Stimulated activated CD4-positive, alpha-beta T cell treated with anti-CD3 and anti-CD28 coated beads, TNF-alpha, amount 100 ng/mL, for 48 hours (primary cell): ENCODE measurements around the gene MTFR1L.

Experiments
- DNase-seq, 3 donors: peaks; one replicate each; pipeline ENCODE4 v3.0.0-alpha.2; 2020; ENCODE audit warnings: low read depth in 3 of 3

MTFR1L gene

GRCh38 chr1:25819491-25820246, at the start of gene MTFR1L:
TSS of gene MTFR1L (plus strand) at chr1:25819954. CDS start at chr1:25823105, 3,151 bp downstream.
- peak; percentile 81 to 95 (median 90) for DNase-seq

DNA sequence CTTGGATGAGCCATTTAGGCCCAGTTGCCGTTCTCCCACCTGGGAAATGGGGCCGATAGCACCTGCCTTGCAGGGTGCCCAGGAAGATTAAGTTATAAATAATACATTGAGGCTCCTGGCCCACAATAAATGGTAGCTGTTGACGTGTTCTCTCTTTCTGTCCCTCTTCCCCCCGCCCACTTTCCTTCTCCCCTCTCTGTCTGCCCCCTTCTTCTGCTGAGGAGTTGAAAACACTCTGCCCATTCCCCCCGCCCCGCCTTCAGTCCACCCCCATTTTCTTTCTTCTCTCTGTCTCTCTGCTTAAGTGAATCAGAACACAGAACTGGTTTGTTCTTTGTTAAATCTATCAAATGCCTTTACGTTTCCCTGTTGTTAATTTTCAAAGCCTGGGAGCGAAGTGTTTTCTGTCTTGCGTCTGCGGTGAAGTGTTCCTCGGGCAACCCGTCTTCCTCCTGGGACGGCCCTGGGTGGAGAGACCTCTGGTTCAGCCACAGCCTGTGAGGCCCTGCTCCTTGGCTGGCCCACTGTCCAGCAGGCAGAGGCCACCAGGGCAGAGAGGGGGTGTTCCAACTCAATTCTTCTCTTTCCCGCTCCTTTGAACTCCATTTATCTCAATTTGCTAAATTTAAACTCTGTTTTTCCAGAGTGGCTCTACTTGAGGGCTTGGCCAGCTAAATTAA, 49.1 kb upstream of the MTFR1L start:
- DNase-seq: no peak

- no peak for DNase-seq
Measured at GRCh38 chr1:25771221-25772114, 48.3 kb upstream of the MTFR1L start.

DNA sequence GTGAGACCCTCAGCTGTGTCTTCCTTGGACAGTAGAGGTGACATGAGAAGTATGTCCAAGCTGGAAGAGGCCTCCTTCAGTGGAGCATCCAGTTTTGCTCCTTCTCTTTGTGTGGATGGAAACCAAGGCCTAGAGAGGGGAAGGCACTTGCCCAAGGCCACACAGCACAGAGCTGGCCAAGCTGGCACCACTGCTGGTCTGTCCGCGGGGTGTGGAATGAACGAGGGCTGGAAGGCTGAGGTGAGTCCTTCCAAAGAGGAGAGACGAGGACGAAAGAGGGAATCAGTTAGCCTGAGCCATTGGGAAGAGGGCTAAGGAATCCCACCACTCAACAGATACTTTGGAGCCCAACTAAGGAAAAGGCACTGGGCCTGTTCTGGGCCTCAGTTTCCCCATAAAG, 47.6 kb upstream of the MTFR1L start:
- DNase-seq: no peak

- DNase-seq: no peak
Measured at GRCh38 chr1:25772692-25773245, 47.0 kb upstream of the MTFR1L start.

GRCh38 chr1:25773441-25774125, 46.2 kb upstream of the MTFR1L start:
- DNase-seq: no peak

DNA sequence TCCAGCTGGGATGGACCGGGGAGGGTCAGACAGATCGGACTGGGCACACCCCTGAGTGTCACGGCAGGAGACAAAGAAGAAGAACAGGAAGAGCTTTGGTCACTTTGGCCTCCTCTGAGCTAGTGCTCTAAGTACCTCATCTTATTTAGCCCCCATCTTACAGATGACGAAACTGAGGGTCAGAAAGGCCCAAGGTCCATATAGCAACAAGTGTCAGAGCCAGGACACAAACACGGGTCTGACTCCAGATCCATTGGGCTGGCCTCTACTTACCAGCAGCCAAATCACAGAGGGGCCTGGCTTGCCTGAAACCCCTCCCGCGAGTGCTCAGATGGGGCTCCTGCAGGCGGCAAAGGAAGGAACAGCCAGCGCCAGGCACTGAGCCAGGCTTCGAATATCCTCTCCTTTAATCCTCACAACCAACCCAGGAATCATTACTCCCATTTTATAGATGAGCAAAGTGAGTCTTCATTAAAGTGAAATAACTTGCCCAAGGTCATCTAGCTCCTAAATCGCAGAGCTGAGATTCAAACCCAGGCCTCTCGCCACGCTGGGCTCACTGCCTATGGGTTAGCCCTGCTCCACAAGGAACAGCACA, 45.4 kb upstream of the MTFR1L start:
- no peak for DNase-seq

DNA sequence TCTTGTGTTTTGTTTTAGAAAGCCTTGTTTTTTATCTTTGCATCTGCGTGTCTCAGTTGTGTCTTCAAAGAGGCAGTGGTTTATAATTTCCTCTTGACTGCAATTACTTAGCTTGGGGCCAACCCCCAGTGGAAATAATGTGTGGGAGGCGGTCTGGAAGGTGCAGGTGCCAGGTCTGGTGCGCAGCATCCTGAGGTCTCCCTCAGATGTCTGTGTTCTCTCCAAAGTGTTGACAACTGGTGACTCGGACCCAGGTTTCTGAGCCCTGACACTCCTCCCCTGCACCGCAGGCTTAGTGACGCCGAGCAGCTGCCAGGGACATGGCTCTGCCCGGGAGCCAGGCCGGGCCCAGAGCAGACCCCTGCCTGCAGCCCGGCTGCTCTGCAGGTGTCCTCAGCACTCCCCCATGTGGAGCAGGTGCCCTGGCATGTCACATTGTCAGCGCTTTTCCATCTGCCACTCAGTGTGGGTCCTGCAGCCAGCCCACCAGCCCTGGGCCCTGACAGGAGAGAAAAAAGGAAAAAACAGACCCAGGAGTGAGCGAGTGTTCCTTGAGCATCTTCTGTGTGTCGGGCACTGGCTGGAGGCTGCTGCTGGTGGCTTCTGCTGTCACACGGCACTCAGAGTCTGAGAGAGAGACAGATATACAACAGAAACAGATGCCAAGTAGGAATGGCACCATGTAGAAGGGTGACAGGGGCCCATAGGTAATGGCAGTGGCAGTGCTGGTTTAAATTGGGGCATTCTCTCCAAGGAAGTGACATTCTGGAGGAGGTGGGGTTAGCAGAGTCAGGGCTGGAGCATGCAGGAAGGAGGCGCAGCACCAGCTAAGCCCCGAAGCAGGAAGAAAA, 44.6 kb upstream of the MTFR1L start:
- peak; percentile 49 to 81 (median 76) for DNase-seq

DNA sequence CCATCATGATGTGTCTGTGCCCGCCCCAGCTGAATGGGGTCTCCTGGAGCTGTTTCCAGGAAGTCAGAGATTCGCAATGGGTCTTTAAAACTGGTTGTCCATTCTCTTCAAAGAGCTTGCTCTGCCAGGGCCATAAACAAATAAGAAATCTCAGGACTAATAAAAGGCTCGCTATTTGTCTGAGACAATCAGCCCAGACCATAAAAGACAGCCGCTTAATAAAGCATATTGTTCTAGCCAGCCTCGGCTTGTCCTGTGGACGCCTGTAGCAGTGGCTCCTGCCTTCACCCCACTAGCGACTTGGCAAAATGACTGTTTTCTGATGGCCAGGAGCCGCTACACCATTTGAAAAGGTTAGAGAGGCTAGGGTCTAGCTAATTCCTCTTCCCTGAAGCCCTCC, 40.4 kb upstream of the MTFR1L start:
- no peak for DNase-seq

- no peak for DNase-seq
Measured at GRCh38 chr1:25779894-25780293, 39.9 kb upstream of the MTFR1L start.

DNA sequence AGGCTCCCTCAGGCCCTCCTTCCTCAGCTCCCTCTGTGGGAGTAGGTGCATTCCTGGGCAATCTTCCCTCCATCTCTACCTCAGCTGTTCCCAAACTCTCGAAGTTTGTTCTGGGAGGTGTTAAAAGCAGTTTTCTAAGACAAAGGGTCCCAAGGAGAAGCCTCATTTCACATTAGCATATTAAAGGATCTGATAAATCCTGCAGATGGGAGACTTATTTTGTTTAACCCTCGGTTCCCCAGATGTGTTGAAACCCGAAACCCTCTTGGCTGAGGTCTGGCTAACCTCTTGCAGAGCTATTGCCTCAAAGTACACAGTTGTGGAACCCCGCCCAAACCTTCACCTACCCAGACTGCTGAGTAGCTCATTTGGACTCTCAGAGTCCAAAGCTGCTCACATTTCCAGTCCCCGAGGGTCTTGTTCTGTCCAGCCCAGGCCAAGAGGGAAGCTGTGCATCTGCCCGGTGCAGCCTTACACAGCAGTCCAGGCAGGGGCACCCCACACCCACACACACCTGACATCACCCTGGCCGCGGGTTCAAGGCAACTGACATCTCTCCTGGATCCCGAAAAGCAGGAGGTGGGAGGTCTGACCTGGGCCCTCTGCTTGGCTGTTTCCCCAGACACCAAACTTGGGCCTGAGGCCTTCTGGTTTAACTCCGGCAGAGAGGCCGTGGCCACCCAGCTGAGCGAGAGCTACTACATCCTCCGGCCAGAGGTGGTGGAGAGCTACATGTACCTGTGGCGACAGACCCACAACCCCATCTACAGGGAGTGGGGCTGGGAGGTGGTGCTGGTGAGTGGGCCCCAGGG, 39.2 kb upstream of the MTFR1L start:
- no peak for DNase-seq

DNA sequence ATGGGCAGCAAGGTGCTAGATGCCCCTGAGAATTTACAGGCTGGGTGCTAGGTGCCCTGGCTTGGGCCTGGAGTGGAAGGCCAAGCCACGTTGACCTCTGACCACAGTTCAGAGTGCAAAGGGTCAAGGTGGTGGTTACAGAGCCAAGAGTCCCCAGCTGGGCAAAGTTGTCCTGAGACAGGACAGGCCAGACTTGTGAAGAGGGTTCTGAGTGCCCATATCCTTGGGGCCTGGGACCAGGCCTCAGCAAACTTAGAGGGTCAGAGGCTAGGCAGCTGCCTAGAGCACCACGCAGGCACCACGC, 38.7 kb upstream of the MTFR1L start:
- no peak for DNase-seq

DNA sequence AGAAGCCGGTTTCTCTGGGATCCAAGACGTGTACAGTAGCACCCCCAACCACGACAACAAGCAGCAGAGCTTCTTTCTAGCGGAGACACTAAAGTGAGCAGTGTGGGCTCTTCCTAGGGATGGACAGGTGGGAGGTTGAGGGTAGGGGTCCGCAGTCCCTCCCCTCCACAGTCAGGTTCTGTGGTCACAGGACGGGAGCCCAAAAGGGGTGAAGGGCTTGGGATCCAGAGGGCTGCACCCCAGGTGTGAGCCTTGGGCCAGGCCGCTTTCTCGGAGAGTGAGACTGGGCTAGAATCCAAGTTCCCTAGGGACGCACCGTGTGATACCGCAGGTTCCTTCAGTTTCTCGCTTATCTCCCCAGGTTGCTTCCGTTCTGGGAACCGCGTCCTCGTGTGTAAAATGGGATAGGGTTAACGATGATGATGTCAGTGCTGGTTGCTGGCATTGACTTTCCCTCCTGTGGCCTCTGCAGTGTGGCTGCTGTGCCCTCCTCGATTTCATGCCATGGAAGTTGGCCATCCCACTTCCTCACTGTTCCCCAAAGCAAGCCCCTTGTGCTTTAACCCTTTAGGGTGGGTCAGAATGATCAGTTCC, 37.0 kb upstream of the MTFR1L start:
- no peak for DNase-seq

- DNase-seq: no peak
Measured at GRCh38 chr1:25784575-25785051, 35.1 kb upstream of the MTFR1L start.

GRCh38 chr1:25785333-25786067, 34.3 kb upstream of the MTFR1L start:
- no peak for DNase-seq

GRCh38 chr1:25786887-25787759, 32.6 kb upstream of the MTFR1L start:
- no peak for DNase-seq

DNA sequence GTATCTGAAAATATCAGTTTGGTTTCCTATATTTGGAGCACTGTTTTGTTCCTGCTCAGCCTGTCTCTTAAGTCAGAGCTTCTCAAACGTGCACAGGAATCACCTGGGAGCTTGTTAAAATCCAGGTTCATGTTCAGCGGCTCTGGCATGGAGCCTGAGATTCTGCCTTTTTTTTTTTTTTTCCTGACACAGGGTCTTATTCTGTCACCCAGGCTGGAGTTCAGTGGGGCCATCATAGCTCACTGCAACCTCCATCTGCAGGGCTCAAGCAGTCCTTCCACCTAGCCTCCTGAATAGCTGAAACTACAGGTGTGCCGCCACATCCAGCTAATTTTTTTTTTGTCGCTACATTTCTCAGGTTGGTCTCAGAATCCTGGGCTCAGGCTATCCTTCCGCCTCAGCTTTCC, 32.0 kb upstream of the MTFR1L start:
- no peak for DNase-seq
